Colon (tissue), 2 donors: ENCODE measurements around the gene C4orf50.
"Not testable (repeated sequence)": the region's sequence is repeated elsewhere in the genome, so short reads cannot be mapped to it uniquely, and the experiment has no call there.

Experiments used
- FAIRE-seq: peaks from 2 replicates; lab custom pipeline; 2012; peaks lifted over from hg19 to GRCh38; lab: Jason Lieb, UNC
- donor health status: control.
- donor health status: control.

Gene C4orf50

GRCh38 chr4:6017030-6017429, 1.2 kb downstream of the C4orf50 start:
- FAIRE-seq = no peak

DNA sequence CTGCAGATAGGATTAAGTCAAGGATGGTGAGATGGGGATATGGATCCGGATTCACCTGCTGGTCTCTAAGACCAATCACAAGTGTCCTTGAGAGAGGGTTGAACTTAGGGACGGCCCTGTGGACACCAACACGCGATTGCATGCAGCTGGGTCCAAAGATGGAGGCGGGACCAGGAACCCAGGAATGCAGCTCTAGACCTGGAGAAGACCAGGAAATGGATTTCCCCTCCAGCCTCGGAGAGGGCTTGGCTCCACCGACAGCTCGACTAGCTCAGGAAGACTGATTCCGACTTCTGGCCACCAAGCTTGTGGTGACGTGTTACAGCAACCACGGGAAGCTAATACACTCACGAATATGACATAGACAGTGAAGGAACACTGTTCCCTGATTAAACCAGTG, 4.7 kb downstream of the C4orf50 start:
- no peak for FAIRE-seq

- FAIRE-seq = no peak
These were observed 6.0 kb downstream of the C4orf50 start for GRCh38 chr4:6012200-6012599.

DNA sequence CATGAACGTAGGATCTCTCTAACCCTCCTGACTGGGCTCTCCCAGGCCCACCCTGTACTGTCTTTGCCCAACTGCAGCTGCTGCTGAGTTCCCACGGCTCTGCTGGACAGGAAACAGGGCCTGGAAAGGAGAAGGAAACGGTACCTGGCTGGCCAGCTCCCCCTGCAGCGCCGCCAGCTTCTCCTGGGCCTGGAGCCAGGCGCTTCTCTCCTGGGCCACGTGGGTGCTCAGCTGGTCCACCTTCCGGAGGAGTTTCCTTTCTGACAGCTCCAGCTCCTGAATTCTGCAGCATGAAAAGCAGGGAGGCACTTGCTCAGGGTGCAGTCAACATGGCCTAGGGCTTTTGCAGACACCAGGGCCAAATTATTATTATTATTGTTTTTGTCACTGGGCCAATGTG, 6.5 kb downstream of the C4orf50 start:
- FAIRE-seq = no peak

DNA sequence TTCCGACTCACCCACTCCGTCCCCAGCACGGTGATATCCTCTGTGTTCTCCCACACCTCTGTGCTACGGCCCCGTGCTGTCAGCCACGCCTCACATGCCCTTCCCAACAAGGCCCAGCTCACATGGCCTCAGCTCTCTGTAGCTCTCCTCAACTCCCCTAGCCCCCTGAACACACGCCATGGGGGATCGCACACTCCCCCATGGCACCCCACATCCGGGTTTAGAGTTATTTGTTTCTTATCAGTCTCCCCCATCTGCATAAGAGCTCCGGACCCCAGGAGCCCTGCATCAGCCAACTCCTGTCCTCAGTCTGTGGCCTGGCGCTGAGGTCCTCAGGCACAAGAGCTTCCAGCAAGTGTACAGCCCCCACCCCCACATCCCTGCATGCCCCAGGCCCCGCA, 7.0 kb downstream of the C4orf50 start:
- no peak for FAIRE-seq

GRCh38 chr4:6010789-6011188, 7.4 kb downstream of the C4orf50 start:
- no peak for FAIRE-seq

DNA sequence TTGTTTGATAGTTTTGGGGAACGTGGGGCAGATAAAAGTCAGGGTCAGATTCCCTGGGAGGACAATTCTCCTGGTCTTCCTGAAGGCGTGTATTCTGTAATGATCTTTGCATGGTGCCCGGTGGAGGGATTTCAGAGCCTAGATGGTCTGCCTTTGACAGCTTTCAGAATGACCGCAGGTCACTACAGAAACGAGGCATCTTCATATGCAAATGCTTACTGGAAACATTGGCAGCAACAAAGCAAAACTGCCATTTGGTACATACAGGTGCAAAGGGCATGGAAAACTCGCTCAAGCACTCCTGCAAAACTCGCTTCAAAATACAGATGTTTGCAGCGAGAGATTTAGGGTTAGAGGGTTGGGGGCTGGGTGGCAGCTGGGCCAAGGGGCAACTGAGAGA, 8.8 kb downstream of the C4orf50 start:
- no peak for FAIRE-seq

DNA sequence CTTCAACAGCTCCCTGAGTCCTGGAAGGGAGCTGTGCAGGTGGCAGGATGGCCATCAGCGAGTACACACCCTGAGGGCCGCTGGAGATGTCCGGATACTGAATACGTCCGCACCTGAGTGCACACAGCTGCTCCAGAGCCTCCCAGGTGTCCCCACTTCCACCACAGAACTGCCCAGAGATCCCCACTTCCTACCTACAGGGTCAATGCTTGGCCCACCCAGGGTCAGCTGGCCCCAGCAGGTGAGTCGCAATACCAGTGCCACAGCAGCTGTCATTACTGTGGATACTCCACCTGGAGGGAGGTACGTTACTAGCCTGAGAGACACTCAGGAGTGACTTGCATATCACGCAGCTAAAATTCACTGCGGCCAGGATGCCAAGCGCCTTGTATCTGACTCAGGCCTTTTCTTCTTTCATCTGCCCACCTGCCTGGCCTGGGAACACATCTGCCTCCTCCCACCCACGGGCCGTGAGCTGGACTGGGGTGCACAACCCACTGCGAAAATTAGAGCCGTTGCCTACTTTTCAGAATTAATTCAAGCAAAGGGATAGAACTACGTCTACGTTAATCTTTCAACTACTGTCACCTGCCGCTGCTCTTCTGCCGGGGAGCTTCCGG, 9.4 kb downstream of the C4orf50 start:
- FAIRE-seq = no peak

GRCh38 chr4:6008092-6008551, 10.1 kb downstream of the C4orf50 start:
- no peak for FAIRE-seq

GRCh38 chr4:6005175-6005574, 13.1 kb downstream of the C4orf50 start:
- no peak for FAIRE-seq

- FAIRE-seq = not testable (repeated sequence)
These were observed 14.7 kb downstream of the C4orf50 start for GRCh38 chr4:6003485-6003884.

- no peak for FAIRE-seq
These were observed 15.3 kb downstream of the C4orf50 start for GRCh38 chr4:6002926-6003325.

DNA sequence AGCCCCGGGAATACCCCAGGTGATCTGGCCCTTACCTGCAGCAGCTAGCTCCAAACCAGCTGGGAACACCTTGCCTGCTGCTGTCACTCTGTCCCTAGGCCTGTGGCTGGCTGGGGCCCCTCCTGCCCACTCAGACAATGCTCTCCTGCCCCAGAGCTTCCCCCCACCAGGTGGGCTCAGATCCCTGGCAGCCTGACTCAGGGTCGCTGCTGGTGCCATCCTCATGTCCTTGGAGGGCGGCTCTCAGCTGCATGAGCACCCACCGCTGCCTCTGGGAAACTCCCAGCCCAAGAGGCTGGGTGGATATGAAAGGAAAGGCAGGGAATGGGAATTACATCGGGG, 15.8 kb downstream of the C4orf50 start:
- no peak for FAIRE-seq

GRCh38 chr4:6001680-6002491, 16.3 kb downstream of the C4orf50 start:
- FAIRE-seq = no peak

GRCh38 chr4:5999830-6000365, 18.3 kb downstream of the C4orf50 start:
- FAIRE-seq = no peak

GRCh38 chr4:5999356-5999755, 18.9 kb downstream of the C4orf50 start:
- FAIRE-seq = no peak

DNA sequence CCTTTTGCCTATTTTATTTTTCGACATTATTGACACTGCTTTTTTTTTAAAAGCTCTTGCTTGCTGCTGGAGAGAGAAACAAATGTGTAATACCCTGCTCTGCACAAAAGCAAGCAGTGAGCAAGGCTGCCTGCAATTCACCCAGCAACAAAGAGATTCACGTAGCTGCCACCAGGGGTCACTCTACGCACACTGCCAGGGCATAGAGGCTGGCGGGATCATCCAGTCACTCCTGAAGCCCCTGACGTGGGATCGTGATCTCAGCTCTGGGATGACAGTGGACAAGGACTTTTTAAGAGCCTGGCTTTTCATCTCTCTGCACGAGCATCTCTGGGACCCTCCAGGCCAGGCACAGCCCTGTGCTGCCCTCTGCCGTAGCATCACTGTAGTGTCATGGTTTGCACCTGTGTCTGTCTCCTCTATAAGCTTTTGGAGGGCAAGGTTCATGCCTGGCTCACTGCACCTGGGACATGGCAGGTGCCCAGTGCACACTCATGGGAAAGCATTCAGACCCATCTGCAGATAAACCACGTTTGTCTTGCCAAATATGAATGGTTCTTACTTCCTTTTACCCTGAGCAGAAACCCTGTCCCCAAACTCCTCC, 19.8 kb downstream of the C4orf50 start:
- FAIRE-seq = no peak

GRCh38 chr4:5996641-5997040, 21.6 kb downstream of the C4orf50 start:
- FAIRE-seq = no peak

DNA sequence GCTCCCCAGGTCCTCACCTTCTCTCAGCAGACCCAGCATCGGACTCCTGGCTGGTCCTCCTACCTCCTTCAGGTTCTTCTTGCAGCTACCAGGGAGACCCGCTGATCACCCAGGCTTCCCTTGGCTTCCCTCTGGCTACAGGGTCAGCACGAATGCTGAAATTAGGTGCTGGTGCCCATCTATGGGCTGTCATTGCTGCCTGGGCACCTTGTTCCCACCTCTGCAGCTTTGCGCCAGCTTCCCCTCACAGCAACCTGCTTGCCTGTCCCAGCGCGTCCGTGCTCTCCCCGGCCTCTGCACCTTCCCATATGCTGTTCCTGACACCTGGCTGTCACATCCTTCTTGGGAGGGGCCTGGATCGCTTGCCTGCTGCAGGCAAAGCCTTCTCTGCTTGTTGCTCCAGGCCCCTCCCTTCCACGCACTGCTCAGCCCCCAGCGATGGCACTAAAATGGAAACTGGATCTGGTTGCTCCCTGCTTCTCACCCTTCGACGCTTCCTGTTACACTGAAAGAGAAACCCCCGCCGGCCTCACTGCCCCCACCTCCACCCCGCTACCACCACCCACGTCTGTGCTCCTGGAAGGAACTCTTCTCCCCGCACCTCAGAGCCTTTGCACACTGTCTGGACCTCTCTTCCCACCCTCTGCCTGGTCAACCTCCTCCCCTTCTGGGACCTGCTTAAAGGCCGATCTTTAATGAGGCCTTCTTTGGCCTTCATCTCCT, 22.2 kb downstream of the C4orf50 start:
- FAIRE-seq = no peak

DNA sequence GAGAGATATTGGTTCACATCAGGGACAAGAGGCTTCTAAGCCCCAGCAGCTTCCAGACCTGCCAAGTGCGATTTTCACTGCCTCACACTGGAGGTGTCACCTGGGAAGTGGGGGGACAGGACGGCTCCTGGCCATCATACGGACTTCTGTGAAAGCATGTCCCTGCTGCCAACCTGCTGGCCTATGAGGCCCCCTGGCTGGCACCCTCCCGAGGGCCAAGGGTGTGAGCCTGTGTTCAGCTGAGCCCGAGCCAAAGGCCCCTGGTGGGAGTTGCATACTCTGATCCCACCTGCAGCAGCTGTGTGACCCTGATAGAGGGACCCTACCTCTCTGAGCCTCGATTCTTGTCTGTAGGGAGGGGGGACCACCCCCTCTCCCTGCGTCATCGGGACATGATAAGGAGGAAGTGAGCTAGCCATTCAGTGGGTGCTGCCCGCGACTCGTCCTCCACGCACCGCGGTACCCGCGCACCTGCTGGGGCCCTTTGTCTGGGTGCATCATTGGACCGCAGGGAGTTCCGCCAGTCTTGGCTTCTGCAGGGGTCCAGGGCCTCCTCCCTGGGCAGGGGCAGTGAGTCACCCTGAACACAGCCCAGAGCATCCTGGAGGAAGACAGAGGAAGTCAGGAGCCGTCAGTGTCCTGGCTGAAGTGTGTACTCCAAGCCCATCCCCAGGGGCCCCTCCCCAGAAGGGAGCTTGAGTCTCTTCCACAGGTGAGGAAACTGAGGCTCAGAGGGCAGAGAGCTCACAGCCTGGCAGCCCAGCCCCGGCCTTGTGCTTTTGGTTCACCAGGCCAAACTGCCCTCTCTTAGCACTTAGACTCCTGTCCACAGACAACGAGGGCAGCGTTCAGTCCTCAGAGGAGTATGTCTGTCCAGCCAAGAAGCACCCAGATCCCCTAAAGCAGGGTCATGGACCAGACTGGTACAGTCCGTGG, 24.1 kb downstream of the C4orf50 start:
- no peak for FAIRE-seq

- FAIRE-seq = not testable (repeated sequence)
These were observed 24.9 kb downstream of the C4orf50 start for GRCh38 chr4:5993346-5993745.
